A673 (cell line): ENCODE measurements around the gene S100B. TPM values are rescaled to one million over a fixed set of nuclear protein-coding genes. Genes with fewer than 3 reads are reported as not detected.

Source experiments
- BruUV-seq: library from RNA; stranded (reverse); fragments of 400-500 nt; replicated peaks from 2 replicates; lab custom pipeline; 2021; lab: Mats Ljungman, UMichigan
- CTCF ChIA-PET: fragments of 300-600 bp; sonication (Branson Sonifier 250); formaldehyde crosslinking; loops from one replicate; lab custom pipeline; 2022; ENCODE audit warnings: antibody characterized with exemption; lab: Charles Lee
- POLR2A ChIA-PET: fragments of 300-600 bp; sonication (Branson Sonifier 250); formaldehyde crosslinking; loops from one replicate; lab custom pipeline; 2022; ENCODE audit warnings: antibody characterized with exemption; ENCODE audit not compliant: low non-redundant PET; lab: Charles Lee
- DNase-seq: peaks from one replicate; pipeline ENCODE4 v3.0.0-alpha.2; 2015; ENCODE audit warnings: low spot score
- H3K27ac ChIP-seq: fragments of 200-600 bp; sonication (generic); 2 replicates; pipeline ENCODE4 v1.5.1; 2016; ENCODE audit warnings: mixed run types, low read depth, mild to moderate bottlenecking, mixed read lengths, antibody characterized with exemption, low read length; ENCODE audit not compliant: poor library complexity, severe bottlenecking
- H3K27me3 ChIP-seq: fragments of 200-600 bp; sonication (generic); replicated peaks from 2 replicates; pipeline ENCODE4 v1.6.1; 2017; ENCODE audit warnings: mixed run types, low read depth, mild to moderate bottlenecking, mixed read lengths, antibody characterized with exemption, low read length; ENCODE audit not compliant: insufficient read depth, poor library complexity
- H3K36me3 ChIP-seq: fragments of 200-600 bp; sonication (generic); 2 replicates; pipeline ENCODE4 v1.6.1; 2016; ENCODE audit warnings: mixed run types, mild to moderate bottlenecking, mixed read lengths, antibody characterized with exemption, low read length; ENCODE audit not compliant: insufficient read depth, poor library complexity, severe bottlenecking
- H3K4me1 ChIP-seq: fragments of 200-600 bp; sonication (generic); 2 replicates; pipeline ENCODE4 v1.6.1; 2017; ENCODE audit warnings: mixed run types, mild to moderate bottlenecking, mixed read lengths, antibody characterized with exemption, low read length; ENCODE audit not compliant: insufficient read depth, poor library complexity, severe bottlenecking
- H3K4me3 ChIP-seq: fragments of 200-600 bp; sonication (generic); 2 replicates; pipeline ENCODE4 v1.5.1; 2016; ENCODE audit warnings: low read depth, mixed run types, mild to moderate bottlenecking, mixed read lengths, low read length; ENCODE audit not compliant: poor library complexity, severe bottlenecking
- H3K9me3 ChIP-seq: fragments of 200-600 bp; sonication (generic); 2 replicates; pipeline ENCODE4 v1.6.1; 2016; ENCODE audit warnings: mixed run types, low read depth, mild to moderate bottlenecking, mixed read lengths, antibody characterized with exemption, low read length; ENCODE audit not compliant: poor library complexity, severe bottlenecking
- EZH2 ChIP-seq: fragments of 200-600 bp; sonication (generic); IDR thresholded peaks from 2 replicates; pipeline ENCODE4 v1.6.1; 2017; ENCODE audit warnings: borderline replicate concordance, low read depth, mild to moderate bottlenecking, mixed read lengths, antibody characterized with exemption, low read length; ENCODE audit not compliant: poor library complexity, severe bottlenecking
- intact Hi-C: fragments of 100-400 bp; cut with micrococcal nuclease; formaldehyde crosslinking; loops from one replicate; pipeline ENCODE4 v1.10.0; 2022; ENCODE audit not compliant: unreplicated experiment
- total RNA-seq: library from RNA; stranded (reverse); gene quantifications from 2 replicates; pipeline ENCODE4 v1.2.3, GENCODE V29; 2021
- TF ChIP-seq, protein P1 (sequence below): fragments of 300-800, 200-600 bp; sonication (generic); conservative IDR thresholded peaks from 2 replicates; pipeline ENCODE4 v1.5.1; 2017; ENCODE audit warnings: low read depth, mild to moderate bottlenecking, antibody characterized with exemption, low read length, moderate library complexity, mixed read lengths

Gene S100B
- total RNA-seq, 1 experiment from 2014 or later, result not detected

- Histone ChIP-seq H3K4me1 (no peaks in the 10 kb centered on the region), H3K36me3 (peaks cover 67% of the 10 kb centered on the region), H3K9me3 (no peaks in the 10 kb centered on the region), H3K4me3 (no peak overlapping the region), H3K27ac (no peak overlapping the region), H3K27me3 (no peaks in the 10 kb centered on the region)
- CTCF ChIA-PET, result no interaction called here
- POLR2A ChIA-PET, result no interaction called here
- TF ChIP-seq EZH2, result no peak
- TF ChIP-seq, protein P1, sequence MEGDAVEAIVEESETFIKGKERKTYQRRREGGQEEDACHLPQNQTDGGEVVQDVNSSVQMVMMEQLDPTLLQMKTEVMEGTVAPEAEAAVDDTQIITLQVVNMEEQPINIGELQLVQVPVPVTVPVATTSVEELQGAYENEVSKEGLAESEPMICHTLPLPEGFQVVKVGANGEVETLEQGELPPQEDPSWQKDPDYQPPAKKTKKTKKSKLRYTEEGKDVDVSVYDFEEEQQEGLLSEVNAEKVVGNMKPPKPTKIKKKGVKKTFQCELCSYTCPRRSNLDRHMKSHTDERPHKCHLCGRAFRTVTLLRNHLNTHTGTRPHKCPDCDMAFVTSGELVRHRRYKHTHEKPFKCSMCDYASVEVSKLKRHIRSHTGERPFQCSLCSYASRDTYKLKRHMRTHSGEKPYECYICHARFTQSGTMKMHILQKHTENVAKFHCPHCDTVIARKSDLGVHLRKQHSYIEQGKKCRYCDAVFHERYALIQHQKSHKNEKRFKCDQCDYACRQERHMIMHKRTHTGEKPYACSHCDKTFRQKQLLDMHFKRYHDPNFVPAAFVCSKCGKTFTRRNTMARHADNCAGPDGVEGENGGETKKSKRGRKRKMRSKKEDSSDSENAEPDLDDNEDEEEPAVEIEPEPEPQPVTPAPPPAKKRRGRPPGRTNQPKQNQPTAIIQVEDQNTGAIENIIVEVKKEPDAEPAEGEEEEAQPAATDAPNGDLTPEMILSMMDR, result no peak
- no TSS peak for BruUV-seq
- DNase-seq, result no peak
- intact Hi-C loops, result no loop called here
Observed at GRCh38 chr21:46645840-46646239, 41.0 kb upstream of the S100B start.

DNA sequence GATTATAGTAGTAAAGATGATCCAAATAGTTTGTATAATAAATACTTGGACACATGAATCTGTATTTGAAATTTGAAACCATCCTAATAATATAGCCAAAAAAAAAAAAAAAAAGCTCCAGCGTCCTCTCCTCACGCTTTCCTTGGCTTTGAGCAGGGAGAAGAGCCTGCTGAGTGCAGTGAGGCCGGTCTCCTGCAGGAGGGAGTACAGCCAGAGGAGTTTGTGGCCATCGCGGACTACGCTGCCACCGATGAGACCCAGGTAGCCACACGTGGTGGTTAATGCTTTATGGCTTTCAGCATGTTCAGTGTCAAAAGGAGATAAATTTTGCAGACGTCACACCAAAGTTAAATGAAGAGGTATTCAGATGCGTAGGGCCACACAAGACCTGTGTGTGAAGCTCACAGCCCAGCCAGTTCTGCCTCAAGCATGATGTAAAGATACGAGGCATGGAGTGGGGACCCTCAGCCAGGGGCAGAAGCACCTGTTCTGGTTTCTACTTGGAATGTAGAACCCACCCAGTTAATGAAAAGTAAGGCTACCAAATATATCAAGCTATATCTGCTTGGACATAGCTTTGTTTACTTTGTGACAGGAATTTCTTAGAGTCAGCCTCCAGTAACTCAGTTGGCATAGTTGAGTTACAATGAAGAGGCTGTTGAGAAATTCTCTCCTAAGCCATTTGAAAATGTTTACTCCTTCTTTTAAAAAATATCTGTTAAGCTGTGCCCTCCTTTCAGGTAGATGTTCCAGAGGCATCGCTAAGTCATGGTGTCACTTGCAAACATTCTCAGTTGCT, 38.7 kb upstream of the S100B start:
- Histone ChIP-seq H3K27me3 (no peaks in the 10 kb centered on the region), H3K4me3 (no peak overlapping the region), H3K27ac (no peak overlapping the region), H3K4me1 (peaks cover under 1% of the 10 kb centered on the region), H3K9me3 (no peaks in the 10 kb centered on the region), H3K36me3 (peaks cover 48% of the 10 kb centered on the region)
- TF ChIP-seq, protein P1, result no peak
- no peak for TF ChIP-seq EZH2
- no TSS peak for BruUV-seq
- POLR2A ChIA-PET, result no interaction called here
- CTCF ChIA-PET, result no interaction called here
- intact Hi-C loops, result no loop called here
- DNase-seq, result no peak

GRCh38 chr21:46641656-46642055, 36.8 kb upstream of the S100B start:
- intact Hi-C loops, result no loop called here
- BruUV-seq, result no TSS peak
- CTCF ChIA-PET, result no interaction called here

More at GRCh38 chr21:46641656-46642055, 36.8 kb upstream of the S100B start:
- H3K36me3 ChIP-seq, result peaks cover 35% of the 10 kb centered on the region
- H3K27me3 ChIP-seq, result no peaks in the 10 kb centered on the region
- POLR2A ChIA-PET, result no interaction called here
- DNase-seq, result no peak
- no peak overlapping the region for H3K4me3 ChIP-seq
- H3K27ac ChIP-seq, result no peak overlapping the region
- H3K4me1 ChIP-seq, result peaks cover 14% of the 10 kb centered on the region
- no peaks in the 10 kb centered on the region for H3K9me3 ChIP-seq
- TF ChIP-seq EZH2, result no peak
- TF ChIP-seq, protein P1, result no peak
